ENCODE measurements around the gene RALA. TPM values are rescaled to one million over a fixed set of nuclear protein-coding genes. Genes with fewer than 3 reads are reported as not detected.

Gene RALA
- total RNA-seq, 1 experiment from 2014 or later = 27.3 TPM

- BruUV-seq (replicated peaks) = no TSS peak
- Histone ChIP-seq H3K4me3 (replicated peaks in 1 of 2; ENCODE audit: low read depth in 1 of 2, low read length in 2 of 2) (no peak overlapping the region), H3K9me3 (ENCODE audit: control insufficient read depth in 1 of 2, insufficient read depth in 1 of 2, low read depth in 1 of 2, low read length in 2 of 2) (no peaks in the 10 kb centered on the region), H3K9ac (ENCODE audit: low read length) (no peak overlapping the region), H3K27ac (ENCODE audit: low read depth, low read length) (no peak overlapping the region), H4K20me1 (ENCODE audit: insufficient read depth) (no peaks in the 10 kb centered on the region), H3K36me3 (ENCODE audit: control insufficient read depth in 1 of 2, insufficient read depth in 2 of 2, low read length in 2 of 2) (no peaks in the 10 kb centered on the region), H3K27me3 (ENCODE audit: insufficient read depth, low read length) (no peaks in the 10 kb centered on the region), H3K4me2 (ENCODE audit: low read length) (no peak overlapping the region), H3K9me2 (ENCODE audit: insufficient read depth) (no peaks in the 10 kb centered on the region), H3K79me2 (ENCODE audit: insufficient read depth, low read length) (no peaks in the 10 kb centered on the region), H3K4me1 (ENCODE audit: control insufficient read depth in 1 of 2, insufficient read depth in 2 of 2, low read length in 2 of 2) (peaks cover 15 to 18% of the 10 kb centered on the region in 2 experiments), H2AFZ (ENCODE audit: low read depth, low read length, poor library complexity, severe bottlenecking) (no peak overlapping the region)
- RAD21 ChIA-PET (ENCODE audit: low non-redundant PET in 1 of 2, low total read pairs in 2 of 2, uncharacterized antibody in 2 of 2, unreplicated experiment in 2 of 2) = no interaction called here
- DNase-seq (ENCODE audit: low read depth, low spot score) (no peak), ATAC-seq (no peak)
- POLR2A ChIA-PET = no interaction called here
- intact Hi-C loops (cut with micrococcal nuclease) = no loop called here
- no peak for TF ChIP-seq CBX3 (IDR thresholded peaks at IDR 0.05; ENCODE audit: low read depth)
- no peak for TF ChIP-seq CEBPB (IDR thresholded peaks at IDR 0.05; ENCODE audit: low read depth)
- no peak for TF ChIP-seq SIN3A (IDR thresholded peaks at IDR 0.05; ENCODE audit: low read depth)
- no peak for TF ChIP-seq YY1 (IDR thresholded peaks at IDR 0.05; ENCODE audit: extremely low read depth, insufficient replicate concordance, low read depth, low read length)
- no peak for TF ChIP-seq TCF7L2 (IDR thresholded peaks at IDR 0.05; ENCODE audit: borderline replicate concordance, extremely low read depth, insufficient read depth, insufficient read length)
- no peak for TF ChIP-seq POLR2A (IDR thresholded peaks at IDR 0.05; ENCODE audit: borderline replicate concordance, extremely low read depth, insufficient read depth, insufficient read length)
- TF ChIP-seq, protein P1, sequence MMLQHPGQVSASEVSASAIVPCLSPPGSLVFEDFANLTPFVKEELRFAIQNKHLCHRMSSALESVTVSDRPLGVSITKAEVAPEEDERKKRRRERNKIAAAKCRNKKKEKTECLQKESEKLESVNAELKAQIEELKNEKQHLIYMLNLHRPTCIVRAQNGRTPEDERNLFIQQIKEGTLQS (IDR thresholded peaks at IDR 0.05) = no peak
- TF ChIP-seq EZH2phosphoT487 (IDR thresholded peaks at IDR 0.05; ENCODE audit: borderline replicate concordance) = no peak
- TF ChIP-seq POLR2AphosphoS5 (IDR thresholded peaks at IDR 0.05; ENCODE audit: low read depth, low read length) = no peak
- TF ChIP-seq, protein P2, sequence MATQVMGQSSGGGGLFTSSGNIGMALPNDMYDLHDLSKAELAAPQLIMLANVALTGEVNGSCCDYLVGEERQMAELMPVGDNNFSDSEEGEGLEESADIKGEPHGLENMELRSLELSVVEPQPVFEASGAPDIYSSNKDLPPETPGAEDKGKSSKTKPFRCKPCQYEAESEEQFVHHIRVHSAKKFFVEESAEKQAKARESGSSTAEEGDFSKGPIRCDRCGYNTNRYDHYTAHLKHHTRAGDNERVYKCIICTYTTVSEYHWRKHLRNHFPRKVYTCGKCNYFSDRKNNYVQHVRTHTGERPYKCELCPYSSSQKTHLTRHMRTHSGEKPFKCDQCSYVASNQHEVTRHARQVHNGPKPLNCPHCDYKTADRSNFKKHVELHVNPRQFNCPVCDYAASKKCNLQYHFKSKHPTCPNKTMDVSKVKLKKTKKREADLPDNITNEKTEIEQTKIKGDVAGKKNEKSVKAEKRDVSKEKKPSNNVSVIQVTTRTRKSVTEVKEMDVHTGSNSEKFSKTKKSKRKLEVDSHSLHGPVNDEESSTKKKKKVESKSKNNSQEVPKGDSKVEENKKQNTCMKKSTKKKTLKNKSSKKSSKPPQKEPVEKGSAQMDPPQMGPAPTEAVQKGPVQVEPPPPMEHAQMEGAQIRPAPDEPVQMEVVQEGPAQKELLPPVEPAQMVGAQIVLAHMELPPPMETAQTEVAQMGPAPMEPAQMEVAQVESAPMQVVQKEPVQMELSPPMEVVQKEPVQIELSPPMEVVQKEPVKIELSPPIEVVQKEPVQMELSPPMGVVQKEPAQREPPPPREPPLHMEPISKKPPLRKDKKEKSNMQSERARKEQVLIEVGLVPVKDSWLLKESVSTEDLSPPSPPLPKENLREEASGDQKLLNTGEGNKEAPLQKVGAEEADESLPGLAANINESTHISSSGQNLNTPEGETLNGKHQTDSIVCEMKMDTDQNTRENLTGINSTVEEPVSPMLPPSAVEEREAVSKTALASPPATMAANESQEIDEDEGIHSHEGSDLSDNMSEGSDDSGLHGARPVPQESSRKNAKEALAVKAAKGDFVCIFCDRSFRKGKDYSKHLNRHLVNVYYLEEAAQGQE (IDR thresholded peaks at IDR 0.05; ENCODE audit: low read depth) = no peak
- CTCF ChIA-PET = no interaction called here
These were observed 36.0 kb upstream of the RALA start for GRCh38 chr7:39587393-39587792.
